Measurements from ENCODE around the gene CBR1.

GRCh38 chr21:36115138-36115730, 45.4 kb downstream of the CBR1 start:
- TF ChIP-seq TAF1 (CRISPR knock-in tag; IDR thresholded peaks at IDR 0.05), result no peak
- no peak for TF ChIP-seq HIC2 (CRISPR knock-in tag; IDR thresholded peaks at IDR 0.05; ENCODE audit: low read depth)
- no peak for TF ChIP-seq UBTF (CRISPR knock-in tag; IDR thresholded peaks at IDR 0.05)
- TF ChIP-seq CTCF (CRISPR knock-in tag; IDR thresholded peaks at IDR 0.05), result no peak
- no peak for TF ChIP-seq JUNB (CRISPR knock-in tag; IDR thresholded peaks at IDR 0.05; ENCODE audit: borderline replicate concordance)
- TF ChIP-seq MYC (CRISPR knock-in tag; IDR thresholded peaks at IDR 0.05; ENCODE audit: borderline replicate concordance), result no peak
- no peak for TF ChIP-seq NFYB (CRISPR knock-in tag; IDR thresholded peaks at IDR 0.05)
- TF ChIP-seq ZNF510 (CRISPR knock-in tag; IDR thresholded peaks at IDR 0.05; ENCODE audit: low read depth), result no peak
